ENCODE measurements around the gene FER.

- TF ChIP-seq TCF12 (IDR thresholded peaks at IDR 0.05; ENCODE audit: low read depth, low read length) (no peak), PRDM15 (CRISPR knock-in tag; IDR thresholded peaks at IDR 0.05) (no peak)
Measured at GRCh38 chr5:108711898-108712297, 35.8 kb upstream of the FER start.
